ENCODE results near the gene MEDAG. TPM values are rescaled to one million over a fixed set of nuclear protein-coding genes. Genes with fewer than 3 reads are reported as not detected.

Gene MEDAG
- total RNA-seq, 2 experiments from 2014 or later, result not detected

- H3K4me3 Mint-ChIP-seq, result no peak overlapping the region
- intact Hi-C loops (cut with micrococcal nuclease), result no loop called here
Measured at GRCh38 chr13:30871588-30872275, 34.3 kb upstream of the MEDAG start.

GRCh38 chr13:30872276-30872594 lies 33.8 kb upstream of the MEDAG start:
- intact Hi-C loops (cut with micrococcal nuclease), result no loop called here
- ChIA-PET POLR2A (interaction anchor here (0.6 kb wide), 1 partner anchor 103 kb away, joined by 3 read pairs; no protein-coding TSS in a partner anchor), CTCF (interaction anchor here (1.2 kb wide), 1 partner anchor 20 kb away, joined by 3 read pairs; no protein-coding TSS in a partner anchor)
- Mint-ChIP-seq H3K27ac (no peak overlapping the region), H3K4me1 (ENCODE audit: low read depth) (no peaks in the 10 kb centered on the region), H3K27me3 (peaks cover 12% of the 10 kb centered on the region), H3K4me3 (no peak overlapping the region), H3K9me3 (no peaks in the 10 kb centered on the region), H3K36me3 (ENCODE audit: low read depth) (no peaks in the 10 kb centered on the region)
- DNase-seq, result no peak
- no peak for ATAC-seq
- TF ChIP-seq CTCF (IDR thresholded peaks at IDR 0.05), result no peak

More at GRCh38 chr13:30871588-30872275, 34.3 kb upstream of the MEDAG start:
- Mint-ChIP-seq H3K9me3 (no peaks in the 10 kb centered on the region), H3K36me3 (ENCODE audit: low read depth) (no peaks in the 10 kb centered on the region), H3K27me3 (peaks cover 12% of the 10 kb centered on the region), H3K4me1 (ENCODE audit: low read depth) (no peaks in the 10 kb centered on the region), H3K27ac (no peak overlapping the region)
- ATAC-seq (no peak), DNase-seq (no peak)
- POLR2A ChIA-PET, result no interaction called here
- no peak for TF ChIP-seq CTCF (IDR thresholded peaks at IDR 0.05)
- CTCF ChIA-PET, result interaction anchor here (1.2 kb wide), 1 partner anchor 21 kb away, joined by 3 read pairs; no protein-coding TSS in a partner anchor

- no peak for ATAC-seq
- Mint-ChIP-seq H3K27me3 (peaks cover 11% of the 10 kb centered on the region), H3K4me3 (no peak overlapping the region), H3K27ac (no peak overlapping the region), H3K4me1 (ENCODE audit: low read depth) (no peaks in the 10 kb centered on the region), H3K9me3 (no peaks in the 10 kb centered on the region), H3K36me3 (ENCODE audit: low read depth) (no peaks in the 10 kb centered on the region)
- TF ChIP-seq CTCF (IDR thresholded peaks at IDR 0.05), result no peak
- DNase-seq, result no peak
- intact Hi-C loops (cut with micrococcal nuclease), result no loop called here
- CTCF ChIA-PET, result interaction anchor here (1.4 to 2.9 kb wide), 2 partner anchors 7 to 172 kb away, joined by 4 to 15 read pairs; no protein-coding TSS in a partner anchor
- POLR2A ChIA-PET, result interaction anchor here (0.5 to 0.6 kb wide), 2 partner anchors 102 to 486 kb away, joined by 3 read pairs; no protein-coding TSS in a partner anchor
Measured at GRCh38 chr13:30872685-30873461, 33.2 kb upstream of the MEDAG start.

- no peaks in the 10 kb centered on the region for H3K4me1 Mint-ChIP-seq (ENCODE audit: low read depth)
Measured at GRCh38 chr13:30873499-30873898, 32.6 kb upstream of the MEDAG start.

More at GRCh38 chr13:30873499-30873898, 32.6 kb upstream of the MEDAG start:
- ChIA-PET CTCF (interaction anchor here (1.4 to 2.9 kb wide), 2 partner anchors 8 to 171 kb away, joined by 4 to 15 read pairs; no protein-coding TSS in a partner anchor), POLR2A (no interaction called here)
- ATAC-seq, result no peak
- no peak overlapping the region for H3K27ac Mint-ChIP-seq
- H3K27me3 Mint-ChIP-seq, result peaks cover 10% of the 10 kb centered on the region
- TF ChIP-seq CTCF (IDR thresholded peaks at IDR 0.05), result no peak
- no peaks in the 10 kb centered on the region for H3K9me3 Mint-ChIP-seq
- intact Hi-C loops (cut with micrococcal nuclease), result no loop called here
- H3K36me3 Mint-ChIP-seq (ENCODE audit: low read depth), result no peaks in the 10 kb centered on the region
- no peak for DNase-seq
- no peak overlapping the region for H3K4me3 Mint-ChIP-seq

Data from activated CD8-positive, alpha-beta T cell treated with anti-CD3 and anti-CD28 coated beads for 36 hours (primary cell).